Memory B cell (primary cell): ENCODE results near the gene PPRC1.

Experiments used
- ATAC-seq: fragments of 150-1000 bp; cut with Tn5 transposase; 2 replicates; pipeline ENCODE4 v1.10.0; 2021; ENCODE audit warnings: low read depth, mild to moderate bottlenecking, moderate library complexity
- DNase-seq, 2 donors: peaks; one replicate each; pipeline ENCODE4 v3.0.0; 2022; ENCODE audit warnings: low spot score in 2 of 2
- H3K27ac Mint-ChIP-seq: one replicate; pipeline ENCODE4 v1.8.0; 2022; ENCODE audit warnings: mild to moderate bottlenecking, moderate library complexity, mixed read lengths
- H3K27me3 Mint-ChIP-seq: one replicate; pipeline ENCODE4 v1.8.0; 2022; ENCODE audit warnings: mixed read lengths
- H3K36me3 Mint-ChIP-seq: one replicate; pipeline ENCODE4 v1.8.0; 2022; ENCODE audit warnings: mild to moderate bottlenecking, mixed read lengths
- H3K4me1 Mint-ChIP-seq: one replicate; pipeline ENCODE4 v1.8.0; 2022; ENCODE audit warnings: mixed read lengths
- H3K4me3 Mint-ChIP-seq: one replicate; pipeline ENCODE4 v1.8.0; 2022; ENCODE audit warnings: mild to moderate bottlenecking, moderate library complexity, mixed read lengths
- H3K9me3 Mint-ChIP-seq: one replicate; pipeline ENCODE4 v1.8.0; 2022; ENCODE audit warnings: mixed read lengths

PPRC1 gene, protein sequence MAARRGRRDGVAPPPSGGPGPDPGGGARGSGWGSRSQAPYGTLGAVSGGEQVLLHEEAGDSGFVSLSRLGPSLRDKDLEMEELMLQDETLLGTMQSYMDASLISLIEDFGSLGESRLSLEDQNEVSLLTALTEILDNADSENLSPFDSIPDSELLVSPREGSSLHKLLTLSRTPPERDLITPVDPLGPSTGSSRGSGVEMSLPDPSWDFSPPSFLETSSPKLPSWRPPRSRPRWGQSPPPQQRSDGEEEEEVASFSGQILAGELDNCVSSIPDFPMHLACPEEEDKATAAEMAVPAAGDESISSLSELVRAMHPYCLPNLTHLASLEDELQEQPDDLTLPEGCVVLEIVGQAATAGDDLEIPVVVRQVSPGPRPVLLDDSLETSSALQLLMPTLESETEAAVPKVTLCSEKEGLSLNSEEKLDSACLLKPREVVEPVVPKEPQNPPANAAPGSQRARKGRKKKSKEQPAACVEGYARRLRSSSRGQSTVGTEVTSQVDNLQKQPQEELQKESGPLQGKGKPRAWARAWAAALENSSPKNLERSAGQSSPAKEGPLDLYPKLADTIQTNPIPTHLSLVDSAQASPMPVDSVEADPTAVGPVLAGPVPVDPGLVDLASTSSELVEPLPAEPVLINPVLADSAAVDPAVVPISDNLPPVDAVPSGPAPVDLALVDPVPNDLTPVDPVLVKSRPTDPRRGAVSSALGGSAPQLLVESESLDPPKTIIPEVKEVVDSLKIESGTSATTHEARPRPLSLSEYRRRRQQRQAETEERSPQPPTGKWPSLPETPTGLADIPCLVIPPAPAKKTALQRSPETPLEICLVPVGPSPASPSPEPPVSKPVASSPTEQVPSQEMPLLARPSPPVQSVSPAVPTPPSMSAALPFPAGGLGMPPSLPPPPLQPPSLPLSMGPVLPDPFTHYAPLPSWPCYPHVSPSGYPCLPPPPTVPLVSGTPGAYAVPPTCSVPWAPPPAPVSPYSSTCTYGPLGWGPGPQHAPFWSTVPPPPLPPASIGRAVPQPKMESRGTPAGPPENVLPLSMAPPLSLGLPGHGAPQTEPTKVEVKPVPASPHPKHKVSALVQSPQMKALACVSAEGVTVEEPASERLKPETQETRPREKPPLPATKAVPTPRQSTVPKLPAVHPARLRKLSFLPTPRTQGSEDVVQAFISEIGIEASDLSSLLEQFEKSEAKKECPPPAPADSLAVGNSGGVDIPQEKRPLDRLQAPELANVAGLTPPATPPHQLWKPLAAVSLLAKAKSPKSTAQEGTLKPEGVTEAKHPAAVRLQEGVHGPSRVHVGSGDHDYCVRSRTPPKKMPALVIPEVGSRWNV (N-terminal part only)

DNA sequence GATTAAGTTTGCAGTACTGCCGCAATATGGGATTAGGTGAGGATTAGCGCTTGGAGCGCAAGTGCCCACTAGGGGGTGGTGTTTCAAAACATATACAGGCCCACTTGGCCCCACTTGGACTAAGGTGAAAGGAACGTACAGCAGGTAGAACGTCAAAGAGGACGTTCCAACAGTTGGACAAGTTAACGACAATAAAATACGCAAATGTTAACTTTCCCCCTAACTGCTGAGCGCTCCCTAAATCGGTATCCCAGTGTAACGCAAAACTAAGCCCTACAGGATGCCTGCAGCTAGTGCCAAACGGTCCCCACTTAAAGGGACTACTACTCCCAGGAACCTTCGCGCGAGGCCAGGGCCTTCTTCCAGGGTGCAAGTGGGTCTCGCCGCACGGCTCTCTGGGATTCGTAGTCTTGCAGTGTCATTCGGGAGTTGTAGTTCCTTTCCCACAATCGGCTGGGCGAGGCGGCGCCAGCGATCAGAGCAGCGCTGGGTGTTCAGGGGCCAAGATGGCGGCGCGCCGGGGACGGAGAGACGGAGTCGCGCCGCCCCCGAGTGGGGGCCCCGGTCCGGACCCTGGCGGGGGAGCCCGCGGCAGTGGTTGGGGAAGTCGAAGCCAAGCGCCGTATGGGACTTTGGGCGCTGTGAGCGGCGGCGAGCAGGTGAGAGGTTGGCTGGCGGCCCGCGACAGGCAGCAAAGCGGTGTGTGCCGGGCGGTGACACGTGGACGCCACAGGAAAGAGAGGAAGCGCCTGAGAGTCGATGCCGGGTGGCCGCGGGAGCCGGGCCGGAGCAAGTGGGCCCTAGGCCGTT is at the start of gene PPRC1:
TSS of gene PPRC1 (plus strand) at position 478 of the 810 bp plus-strand sequence. CDS start at position 507, 29 bp downstream.
- Mint-ChIP-seq H3K4me1 (peaks cover 28% of the 10 kb centered on the region), H3K9me3 (no peaks in the 10 kb centered on the region), H3K4me3 (peak within 1 kb of the TSS; percentile 89), H3K36me3 (no peaks in the 10 kb centered on the region), H3K27ac (peak within 1 kb of the TSS; percentile 93), H3K27me3 (no peaks in the 10 kb centered on the region)
- peak; percentile 93 to 94 for DNase-seq
- peak; percentile 92 for ATAC-seq

DNA sequence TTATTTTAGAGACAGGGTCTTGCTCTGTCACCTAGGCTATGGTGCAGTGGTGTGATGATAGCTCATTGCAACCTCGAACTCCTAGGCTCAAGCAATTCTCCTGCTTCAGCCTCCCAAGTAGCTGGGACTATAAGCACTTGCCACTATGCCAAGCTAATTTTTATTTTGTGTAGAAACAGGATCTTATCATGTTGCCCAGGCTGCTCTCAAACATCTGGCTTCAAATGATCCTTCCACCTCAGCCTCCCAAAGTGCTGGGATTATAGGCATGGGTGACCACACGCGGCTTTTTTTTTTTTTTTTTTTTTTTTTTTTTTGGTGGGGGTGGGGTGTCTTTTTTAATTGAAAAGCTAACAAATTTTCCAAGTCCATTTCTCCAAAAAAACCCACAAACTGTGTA is 49.3 kb upstream of the PPRC1 start:
- no peaks in the 10 kb centered on the region for H3K9me3 Mint-ChIP-seq
- no peak overlapping the region for H3K4me3 Mint-ChIP-seq
- no peak for ATAC-seq
- no peaks in the 10 kb centered on the region for H3K36me3 Mint-ChIP-seq
- no peaks in the 10 kb centered on the region for H3K27me3 Mint-ChIP-seq
- DNase-seq = no peak
- H3K27ac Mint-ChIP-seq = no peak overlapping the region
- no peaks in the 10 kb centered on the region for H3K4me1 Mint-ChIP-seq

DNA sequence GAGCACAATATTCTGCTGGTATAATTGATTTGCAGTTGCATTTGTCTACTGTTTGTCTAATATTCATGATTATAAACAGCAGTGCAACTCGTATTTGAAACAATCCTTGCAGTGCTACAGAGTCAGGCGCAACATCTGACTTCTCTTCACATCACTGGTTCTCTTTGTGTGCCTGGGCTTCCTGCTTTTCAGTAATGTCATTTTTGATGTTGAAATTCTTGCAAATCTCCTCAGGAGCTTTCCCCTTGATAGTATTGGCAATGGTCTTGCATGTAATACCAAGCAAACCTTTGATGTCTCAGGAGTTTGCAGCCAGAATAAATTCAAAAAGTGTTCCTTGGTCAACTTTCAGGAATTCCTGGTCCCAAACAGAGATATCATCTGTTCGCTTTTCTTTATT is 47.5 kb upstream of the PPRC1 start:
- Mint-ChIP-seq H3K27me3 (no peaks in the 10 kb centered on the region), H3K36me3 (no peaks in the 10 kb centered on the region), H3K4me3 (no peak overlapping the region), H3K9me3 (no peaks in the 10 kb centered on the region), H3K27ac (no peak overlapping the region), H3K4me1 (no peaks in the 10 kb centered on the region)
- DNase-seq (no peak), ATAC-seq (no peak)

DNA sequence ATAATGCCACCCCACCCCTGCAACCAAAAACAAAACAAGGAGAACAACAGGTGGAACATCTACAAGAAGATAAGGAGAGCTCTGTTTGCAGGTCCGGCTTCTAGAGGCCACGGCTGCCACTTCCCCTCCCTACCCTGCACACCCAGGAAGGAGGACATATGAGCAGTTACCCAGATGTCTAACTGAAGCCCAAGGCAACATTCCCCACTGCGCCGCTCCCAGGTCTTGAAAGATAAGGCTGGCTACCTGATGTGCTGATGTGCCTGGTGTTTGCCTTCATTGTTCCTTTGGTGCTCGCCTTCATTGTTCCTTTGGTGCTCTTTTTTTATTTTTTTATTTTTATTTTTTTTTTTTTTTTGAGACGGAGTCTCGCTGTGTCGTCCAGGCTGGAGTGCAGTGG is 46.6 kb upstream of the PPRC1 start:
- H3K4me3 Mint-ChIP-seq = no peak overlapping the region
- H3K9me3 Mint-ChIP-seq = no peaks in the 10 kb centered on the region
- DNase-seq = no peak
- H3K4me1 Mint-ChIP-seq = no peaks in the 10 kb centered on the region
- H3K36me3 Mint-ChIP-seq = no peaks in the 10 kb centered on the region
- ATAC-seq = no peak
- no peaks in the 10 kb centered on the region for H3K27me3 Mint-ChIP-seq
- H3K27ac Mint-ChIP-seq = no peak overlapping the region

DNA sequence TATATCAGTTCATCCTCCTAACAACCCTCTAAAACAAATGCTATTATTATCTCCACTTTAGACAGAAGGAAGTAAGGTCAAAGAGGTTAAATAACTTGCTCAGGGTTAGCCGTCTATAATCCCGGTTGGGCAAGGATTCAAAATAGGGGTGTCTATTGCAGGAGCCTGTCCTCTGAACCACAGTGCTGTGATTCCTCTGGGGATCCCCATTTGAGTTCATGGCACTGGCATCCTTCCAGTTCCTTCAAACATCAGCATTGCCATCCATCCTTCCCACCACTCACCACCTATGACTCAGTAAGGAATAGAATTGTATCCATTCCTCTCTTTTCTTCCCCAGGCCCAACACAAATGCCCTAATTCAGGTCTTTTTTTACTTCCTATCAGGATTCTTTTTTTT is 42.1 kb upstream of the PPRC1 start:
- Mint-ChIP-seq H3K36me3 (peaks cover 2% of the 10 kb centered on the region), H3K27ac (no peak overlapping the region), H3K9me3 (no peaks in the 10 kb centered on the region), H3K4me3 (no peak overlapping the region), H3K4me1 (no peaks in the 10 kb centered on the region), H3K27me3 (no peaks in the 10 kb centered on the region)
- DNase-seq (no peak), ATAC-seq (no peak)

DNA sequence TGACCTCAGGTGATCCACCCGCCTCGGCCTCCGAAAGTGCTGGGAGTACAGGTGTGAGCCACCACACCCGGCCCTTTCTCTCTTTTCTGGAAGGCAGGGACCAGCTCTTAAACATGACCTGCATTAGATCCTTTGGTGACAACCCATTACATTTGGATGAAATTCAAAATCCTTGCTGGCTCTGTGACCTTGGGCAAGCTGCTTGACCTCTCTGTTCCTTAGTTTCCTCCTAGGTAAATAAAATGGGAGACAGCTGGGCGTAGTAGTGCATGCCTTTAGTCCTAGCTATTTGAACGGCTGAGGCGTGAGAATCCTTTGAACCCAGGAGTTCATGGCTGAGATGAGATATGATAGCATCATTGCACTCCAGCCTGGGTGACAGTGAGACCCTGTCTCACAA is 36.4 kb upstream of the PPRC1 start:
- Mint-ChIP-seq H3K27ac (no peak overlapping the region), H3K4me1 (no peaks in the 10 kb centered on the region), H3K4me3 (no peak overlapping the region), H3K27me3 (no peaks in the 10 kb centered on the region), H3K9me3 (no peaks in the 10 kb centered on the region), H3K36me3 (peaks cover 7% of the 10 kb centered on the region)
- DNase-seq (no peak), ATAC-seq (no peak)

DNA sequence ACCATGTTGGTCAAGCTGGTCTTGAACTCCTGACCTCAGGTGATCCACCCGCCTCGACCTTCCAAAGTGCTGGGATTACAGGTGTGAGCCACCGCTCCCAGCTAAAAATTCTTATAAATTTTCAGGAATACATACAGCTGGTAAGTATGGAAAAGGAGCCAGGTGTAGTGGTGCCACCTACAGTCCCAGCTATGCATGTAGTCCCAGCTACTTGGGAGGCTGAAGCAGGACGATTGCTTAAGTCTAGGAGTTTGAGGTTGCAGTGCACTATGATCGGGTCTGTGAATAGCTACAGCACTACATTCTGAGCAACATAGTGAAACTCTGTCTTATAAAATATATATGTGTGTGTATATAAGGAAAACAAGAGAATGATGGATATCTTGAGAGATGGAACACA is 31.7 kb upstream of the PPRC1 start:
- H3K27me3 Mint-ChIP-seq = no peaks in the 10 kb centered on the region
- DNase-seq (no peak), ATAC-seq (no peak)
- H3K4me3 Mint-ChIP-seq = no peak overlapping the region
- H3K4me1 Mint-ChIP-seq = peaks cover 8% of the 10 kb centered on the region
- H3K9me3 Mint-ChIP-seq = no peaks in the 10 kb centered on the region
- no peak overlapping the region for H3K27ac Mint-ChIP-seq
- peaks cover 6% of the 10 kb centered on the region for H3K36me3 Mint-ChIP-seq

DNA sequence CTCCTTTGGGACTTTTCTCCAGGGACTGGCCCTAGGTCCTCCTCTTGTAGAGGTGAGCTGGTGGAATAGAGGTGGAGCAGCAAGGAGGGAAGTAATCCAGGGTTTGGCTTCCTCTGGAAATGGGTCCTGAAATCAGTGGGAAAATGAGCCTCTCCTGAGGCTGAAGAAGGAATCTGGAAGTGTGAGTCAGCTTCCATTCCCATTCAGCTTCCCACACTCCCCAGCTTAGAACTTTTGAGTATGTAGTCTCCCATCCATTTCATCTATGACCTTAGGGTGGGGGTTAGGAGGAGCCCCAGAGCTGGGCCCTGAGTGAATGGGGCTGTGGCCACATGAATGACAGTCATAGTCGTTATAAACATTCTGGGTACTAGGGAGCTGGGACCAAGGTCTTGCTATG is 30.4 kb upstream of the PPRC1 start:
- no peak overlapping the region for H3K27ac Mint-ChIP-seq
- H3K4me3 Mint-ChIP-seq = no peak overlapping the region
- H3K27me3 Mint-ChIP-seq = no peaks in the 10 kb centered on the region
- no peak for ATAC-seq
- no peak for DNase-seq
- H3K4me1 Mint-ChIP-seq = peaks cover 8% of the 10 kb centered on the region
- peaks cover 8% of the 10 kb centered on the region for H3K36me3 Mint-ChIP-seq
- no peaks in the 10 kb centered on the region for H3K9me3 Mint-ChIP-seq

DNA sequence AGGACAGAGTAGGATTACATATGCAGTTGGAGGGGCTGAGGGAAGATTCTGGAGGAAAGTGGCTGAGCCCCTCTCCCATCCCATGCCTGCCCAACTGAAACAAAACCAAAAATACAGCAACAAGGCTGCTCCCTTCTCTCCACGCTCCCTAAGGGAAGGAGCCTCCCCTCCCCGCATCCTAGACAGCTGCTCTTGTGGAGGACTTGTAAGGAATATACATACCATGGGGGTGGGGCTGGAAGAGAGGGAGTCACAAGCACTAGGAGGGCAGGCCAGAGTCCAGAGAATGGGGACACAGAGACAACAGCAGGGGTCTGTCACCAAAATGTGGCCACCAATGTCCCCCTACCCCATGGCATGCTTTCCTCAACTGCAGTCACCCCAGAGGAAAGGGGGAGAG is 25.8 kb upstream of the PPRC1 start:
- H3K27me3 Mint-ChIP-seq = no peaks in the 10 kb centered on the region
- DNase-seq (no peak), ATAC-seq (no peak)
- H3K27ac Mint-ChIP-seq = no peak overlapping the region
- peaks cover 12% of the 10 kb centered on the region for H3K4me1 Mint-ChIP-seq
- no peaks in the 10 kb centered on the region for H3K9me3 Mint-ChIP-seq
- H3K4me3 Mint-ChIP-seq = no peak overlapping the region
- H3K36me3 Mint-ChIP-seq = peaks cover 27% of the 10 kb centered on the region

DNA sequence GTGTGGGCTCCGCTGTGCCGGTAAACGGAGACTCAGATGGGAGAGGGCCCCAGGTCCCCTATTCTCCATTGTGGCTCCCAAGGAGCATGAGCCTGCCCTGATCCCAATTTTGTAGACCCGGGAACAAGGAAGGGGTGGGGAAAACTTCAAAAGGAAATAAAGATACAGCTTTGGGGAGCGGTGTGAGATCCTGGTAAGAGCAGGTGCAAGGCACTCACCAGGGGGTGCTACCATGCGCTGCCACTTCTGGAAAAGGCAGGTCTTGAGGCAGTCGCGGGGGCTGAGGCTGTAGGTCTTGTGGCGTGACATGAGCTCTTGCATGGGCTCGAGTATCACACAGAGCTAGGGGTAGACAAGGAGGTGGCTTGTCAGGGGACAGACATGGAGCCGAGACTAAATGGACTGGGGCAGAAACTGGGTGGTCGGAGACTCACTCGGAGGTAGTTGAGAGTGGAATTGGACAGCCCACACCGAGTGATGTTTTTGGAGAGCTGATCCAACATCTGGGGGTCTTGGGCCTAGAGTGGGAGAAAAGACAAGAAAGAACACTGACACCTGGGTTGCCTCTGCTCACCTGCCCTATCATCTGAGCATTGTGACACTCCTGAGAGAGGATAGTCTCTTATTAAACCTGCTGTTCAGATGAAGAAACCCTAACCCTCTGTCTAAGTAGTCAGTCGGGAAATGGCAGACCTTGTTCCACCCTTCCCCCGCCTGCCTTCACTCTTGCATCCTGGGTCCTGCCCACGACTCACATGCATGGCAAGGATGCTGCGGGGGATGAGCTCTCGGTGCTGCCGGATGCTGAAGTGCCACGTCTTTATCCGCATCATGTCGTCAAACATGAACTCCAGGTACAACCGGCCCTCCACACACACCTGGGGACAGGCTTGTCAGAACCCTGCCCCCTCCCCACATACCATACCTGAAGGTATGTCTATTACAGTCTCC is 23.4 kb upstream of the PPRC1 start:
- H3K27ac Mint-ChIP-seq = no peak overlapping the region
- peaks cover 25% of the 10 kb centered on the region for H3K4me1 Mint-ChIP-seq
- H3K27me3 Mint-ChIP-seq = no peaks in the 10 kb centered on the region
- H3K9me3 Mint-ChIP-seq = no peaks in the 10 kb centered on the region
- ATAC-seq (no peak), DNase-seq (no peak)
- H3K4me3 Mint-ChIP-seq = no peak overlapping the region
- peaks cover 27% of the 10 kb centered on the region for H3K36me3 Mint-ChIP-seq

DNA sequence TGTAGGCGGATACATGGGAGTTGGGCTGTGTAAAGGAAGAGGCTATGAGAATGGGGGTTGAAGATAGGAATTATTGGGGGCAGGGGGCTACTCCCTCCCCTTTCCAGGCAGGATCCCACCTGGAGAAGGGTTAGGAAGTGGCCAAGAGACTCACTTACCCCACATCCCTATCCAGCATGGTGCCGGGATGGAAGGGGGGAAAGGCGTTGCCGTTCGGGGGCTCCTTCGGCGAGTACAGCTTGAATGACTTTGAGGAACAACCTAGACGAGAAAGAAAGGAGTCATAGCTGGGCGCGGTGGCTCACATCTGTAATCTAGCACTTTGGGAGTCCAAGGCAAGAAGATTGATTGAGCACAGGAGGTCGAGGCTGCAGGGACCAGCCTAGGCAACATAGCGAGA is 21.6 kb upstream of the PPRC1 start:
- no peak for DNase-seq
- Mint-ChIP-seq H3K27ac (no peak overlapping the region), H3K27me3 (no peaks in the 10 kb centered on the region), H3K36me3 (peaks cover 25% of the 10 kb centered on the region), H3K4me1 (peaks cover 27% of the 10 kb centered on the region), H3K4me3 (no peak overlapping the region), H3K9me3 (no peaks in the 10 kb centered on the region)
- ATAC-seq = no peak

DNA sequence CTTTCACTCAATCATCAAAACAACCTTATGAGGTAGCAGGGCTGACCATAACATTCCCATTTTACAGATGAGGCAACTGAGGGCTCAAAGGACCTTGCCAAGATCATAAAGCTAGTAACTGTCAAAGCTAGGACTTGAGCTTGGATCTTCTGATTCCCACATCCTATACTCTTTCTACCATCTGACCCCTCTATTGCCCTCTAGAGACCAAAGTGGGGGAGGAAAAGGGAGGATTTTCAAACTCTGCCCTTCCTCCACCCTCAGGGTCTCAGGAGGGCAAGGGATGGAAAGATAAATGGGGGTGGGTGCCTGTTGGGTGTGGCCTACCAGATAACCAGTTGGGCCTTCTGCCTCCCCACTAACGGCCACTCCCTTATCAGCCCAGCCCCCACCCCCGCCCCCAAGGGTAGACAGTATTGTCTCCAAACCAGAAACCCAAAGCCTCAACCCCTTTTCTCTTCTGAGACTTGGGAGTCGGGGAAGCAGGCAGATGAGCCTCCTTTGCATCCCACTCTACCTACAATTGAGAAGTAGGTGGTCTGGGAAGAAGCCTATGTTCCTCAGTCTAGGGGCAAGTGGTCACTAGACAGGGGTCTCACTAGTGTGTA is 20.5 kb upstream of the PPRC1 start:
- peaks cover 24% of the 10 kb centered on the region for H3K36me3 Mint-ChIP-seq
- no peaks in the 10 kb centered on the region for H3K27me3 Mint-ChIP-seq
- no peaks in the 10 kb centered on the region for H3K9me3 Mint-ChIP-seq
- H3K4me1 Mint-ChIP-seq = peaks cover 36% of the 10 kb centered on the region
- DNase-seq (no peak), ATAC-seq (no peak)
- no peak overlapping the region for H3K27ac Mint-ChIP-seq
- H3K4me3 Mint-ChIP-seq = no peak overlapping the region
